ENCODE data around the gene CYP21A2.

DNA sequence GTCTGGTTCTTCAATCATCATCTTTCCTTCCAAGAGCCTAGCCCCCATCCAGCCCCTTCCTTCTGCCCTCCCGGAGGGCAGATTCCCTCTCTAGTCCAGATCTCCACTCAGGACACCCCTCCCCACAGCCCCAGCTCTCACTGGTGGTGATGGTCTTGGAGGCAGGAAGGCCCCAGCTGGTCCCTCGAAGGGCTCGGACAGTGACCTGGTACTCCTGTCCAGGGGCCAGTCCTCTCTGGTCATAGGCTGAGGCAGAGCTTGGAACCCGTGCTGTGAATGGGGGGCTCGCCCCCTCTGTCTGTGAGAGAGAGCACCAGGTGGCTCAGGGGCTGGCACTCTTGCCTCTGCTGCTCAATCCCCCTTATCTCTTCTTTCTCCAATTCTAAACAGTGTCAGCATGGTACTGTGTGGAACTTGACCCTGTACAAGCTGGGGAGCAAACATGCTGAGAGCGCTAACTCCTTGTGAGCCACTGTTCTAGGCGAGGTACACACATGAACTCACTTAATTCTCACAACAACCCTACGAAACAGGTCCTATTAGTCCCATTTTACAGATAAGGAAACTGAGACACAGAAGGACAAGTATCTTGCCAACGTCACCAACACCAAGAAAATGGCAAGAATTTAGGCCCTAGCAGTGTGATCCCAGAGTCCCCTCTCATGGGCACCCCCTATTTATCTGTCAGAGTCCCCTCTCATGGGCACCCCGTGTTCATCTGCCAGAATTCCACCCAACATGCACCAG lies 51.0 kb downstream of the CYP21A2 start:
- TF ChIP-seq POLR2A (IDR thresholded peaks at IDR 0.05; ENCODE audit: low read depth, low read length), result no peak
- no peak for TF ChIP-seq POLR2AphosphoS5 (IDR thresholded peaks at IDR 0.05; ENCODE audit: low read depth, low read length)

Data from GM12892 (cell line).